Cardiac atrium fibroblast (primary cell): ENCODE results near the gene GRK6. TPM values are rescaled to one million over a fixed set of nuclear protein-coding genes. Genes with fewer than 3 reads are reported as not detected.

Experiments
- total RNA-seq: library from RNA; depleted of rRNA; stranded (reverse); fragments of >200 nt; gene quantifications from 2 replicates; pipeline ENCODE4 v1.2.3, GENCODE V29; 2015

Gene GRK6
- 17.7 and 21.9 TPM in 2 replicates for total RNA-seq

GRCh38 chr5:177426566-177427210, at the start of gene GRK6:
Gene GRK6, plus strand, starts transcription at chr5:177426676. Its CDS starts 170 bp downstream, at chr5:177426846.

GRCh38 chr5:177384134-177384533, 42.3 kb upstream of the GRK6 start, which contains the start of gene SLC34A1:
Gene SLC34A1, plus strand, starts transcription at chr5:177384434. Its CDS starts 1,308 bp downstream, at chr5:177385742.

GRCh38 chr5:177399997-177400868, 26.2 kb upstream of the GRK6 start, which contains the start of gene PFN3:
Gene PFN3, minus strand, starts transcription at chr5:177400661. Its CDS starts 85 bp downstream, at chr5:177400576.

GRCh38 chr5:177409043-177409801, 17.3 kb upstream of the GRK6 start, which contains the start of gene F12:
Gene F12, minus strand, starts transcription at chr5:177409564. Its CDS starts 37 bp downstream, at chr5:177409527.

GRCh38 chr5:177446200-177447065, 20.0 kb downstream of the GRK6 start, which contains the start of gene PRR7:
Gene PRR7, plus strand, starts transcription at chr5:177446814. Its CDS starts 8,254 bp downstream, at chr5:177455068.

GRCh38 chr5:177473443-177474001, 47.0 kb downstream of the GRK6 start, which contains the start of gene DBN1:
Gene DBN1, minus strand, starts transcription at chr5:177473634. Its CDS starts 113 bp downstream, at chr5:177473521.

Other genes with a start within 250 kb of the GRK6 start
- 31.3 and 35.7 TPM in 2 replicates for gene RAB24, start 123.0 kb upstream of the GRK6 start, total RNA-seq
- gene PRELID1, start 122.9 kb upstream of the GRK6 start, total RNA-seq, result 111 and 122 TPM in 2 replicates
- gene MXD3, start 114.8 kb upstream of the GRK6 start, total RNA-seq, result 7.9 and 12.3 TPM in 2 replicates
- gene LMAN2, start 75.0 kb upstream of the GRK6 start, total RNA-seq, result 328 and 333 TPM in 2 replicates
- gene RGS14, start 68.8 kb upstream of the GRK6 start, total RNA-seq, result 1.4 and 4.9 TPM in 2 replicates
- gene SLC34A1, start 42.2 kb upstream of the GRK6 start, total RNA-seq, result not detected in 2 replicates
- gene PFN3, start 26.0 kb upstream of the GRK6 start, total RNA-seq, result not detected in 2 replicates
- not detected in 2 replicates for gene F12, start 17.1 kb upstream of the GRK6 start, total RNA-seq
- gene PRR7, start 20.1 kb downstream of the GRK6 start, total RNA-seq, result 28.3 and 30.3 TPM in 2 replicates
- 139 and 144 TPM in 2 replicates for gene DBN1, start 47.0 kb downstream of the GRK6 start, total RNA-seq
- gene PDLIM7, start 70.9 kb downstream of the GRK6 start, total RNA-seq, result 169 and 204 TPM in 2 replicates
- under 0.01 and 2.3 TPM in 2 replicates for gene DOK3, start 83.2 kb downstream of the GRK6 start, total RNA-seq
- 114 and 118 TPM in 2 replicates for gene DDX41, start 90.3 kb downstream of the GRK6 start, total RNA-seq
- gene FAM193B, start 127.9 kb downstream of the GRK6 start, total RNA-seq, result 23.8 and 24.9 TPM in 2 replicates
- 178 and 244 TPM in 2 replicates for gene TMED9, start 165.5 kb downstream of the GRK6 start, total RNA-seq
- gene B4GALT7, start 173.5 kb downstream of the GRK6 start, total RNA-seq, result 40.1 and 44.9 TPM in 2 replicates